DND-41 (cell line): ENCODE data around the gene ZSCAN23.

Experiments used
- ATAC-seq: fragments of 200-7000 bp; cut with Tn5 transposase; 3 replicates; pipeline ENCODE4 v1.9.1; 2021; ENCODE audit warnings: low read depth; ENCODE audit not compliant: insufficient read depth
- DNase-seq: peaks from one replicate; pipeline ENCODE4 v3.0.0-alpha.2; 2020
- H2AFZ ChIP-seq: 2 replicates; pipeline ENCODE4 v1.6.0; 2012; ENCODE audit warnings: low read depth, low read length
- H3K27ac ChIP-seq: 2 replicates; pipeline ENCODE4 v1.5.1; 2012; ENCODE audit warnings: low read length, inconsistent platforms
- H3K27me3 ChIP-seq: fragments of 200-600 bp; sonication (generic); 2 replicates; pipeline ENCODE4 v1.6.0; 2012; ENCODE audit warnings: low read length, mild to moderate bottlenecking, inconsistent platforms; ENCODE audit not compliant: insufficient read depth, poor library complexity
- H3K36me3 ChIP-seq: 2 replicates; pipeline ENCODE4 v1.5.1; 2012; ENCODE audit warnings: low read length, inconsistent platforms; ENCODE audit not compliant: insufficient read depth
- H3K4me1 ChIP-seq: 2 replicates; pipeline ENCODE4 v1.5.1; 2012; ENCODE audit warnings: mild to moderate bottlenecking, low read length; ENCODE audit not compliant: insufficient read depth
- H3K4me2 ChIP-seq: 2 replicates; pipeline ENCODE4 v1.6.0; 2012; ENCODE audit warnings: mild to moderate bottlenecking, moderate library complexity, low read length, inconsistent platforms; ENCODE audit not compliant: insufficient read depth
- H3K4me3 ChIP-seq, 2 experiments: fragments of 200-600 bp in 1 of 2; shearing (Covaris generic) in 1 of 2; 2 replicates each; pipeline ENCODE4 v1.5.1; 2012 to 2016; ENCODE audit warnings: inconsistent platforms in 2 of 2, low read length in 2 of 2, mild to moderate bottlenecking in 2 of 2, low read depth in 1 of 2, moderate library complexity in 1 of 2
- H3K79me2 ChIP-seq: 2 replicates; pipeline ENCODE4 v1.6.0; 2012; ENCODE audit warnings: low read length, inconsistent platforms; ENCODE audit not compliant: insufficient read depth
- H3K9ac ChIP-seq: 2 replicates; pipeline ENCODE4 v1.6.0; 2012; ENCODE audit warnings: low read depth, mild to moderate bottlenecking, inconsistent platforms, low read length, moderate library complexity
- H3K9me3 ChIP-seq: 2 replicates; pipeline ENCODE4 v1.5.1; 2012; ENCODE audit warnings: low read length, moderate library complexity, mild to moderate bottlenecking, inconsistent platforms; ENCODE audit not compliant: insufficient read depth, severe bottlenecking
- H4K20me1 ChIP-seq: 2 replicates; pipeline ENCODE4 v1.6.0; 2012; ENCODE audit warnings: low read length; ENCODE audit not compliant: insufficient read depth
- EZH2 ChIP-seq: IDR thresholded peaks from 3 replicates; pipeline ENCODE4 v1.6.1; 2012; ENCODE audit warnings: borderline replicate concordance, low read depth, mild to moderate bottlenecking, moderate library complexity, low read length, inconsistent platforms; ENCODE audit not compliant: severe bottlenecking
- TF ChIP-seq, protein P1 (sequence below): IDR thresholded peaks from 2 replicates; pipeline ENCODE4 v1.5.1; 2012; ENCODE audit warnings: borderline replicate concordance, low read length, moderate library complexity, mild to moderate bottlenecking; ENCODE audit not compliant: poor library complexity, severe bottlenecking; ENCODE audit errors: extremely low read depth

The ZSCAN23 gene

DNA sequence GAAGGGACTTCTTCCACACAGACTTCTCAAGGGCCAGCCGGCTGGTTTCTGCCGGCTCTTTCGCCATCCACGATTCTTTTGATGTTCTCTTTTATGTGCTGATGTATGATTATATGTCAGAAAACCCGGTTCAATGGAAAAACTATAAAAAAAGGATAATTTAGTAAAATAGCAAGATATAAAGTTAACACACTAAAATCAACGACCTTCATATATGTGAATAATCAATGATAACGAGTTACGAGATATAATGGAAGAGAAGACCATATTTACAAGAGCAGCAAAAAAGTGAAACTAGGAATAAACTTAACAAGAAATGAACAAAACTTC, 43.2 kb downstream of the ZSCAN23 start:
- TF ChIP-seq, protein P1, sequence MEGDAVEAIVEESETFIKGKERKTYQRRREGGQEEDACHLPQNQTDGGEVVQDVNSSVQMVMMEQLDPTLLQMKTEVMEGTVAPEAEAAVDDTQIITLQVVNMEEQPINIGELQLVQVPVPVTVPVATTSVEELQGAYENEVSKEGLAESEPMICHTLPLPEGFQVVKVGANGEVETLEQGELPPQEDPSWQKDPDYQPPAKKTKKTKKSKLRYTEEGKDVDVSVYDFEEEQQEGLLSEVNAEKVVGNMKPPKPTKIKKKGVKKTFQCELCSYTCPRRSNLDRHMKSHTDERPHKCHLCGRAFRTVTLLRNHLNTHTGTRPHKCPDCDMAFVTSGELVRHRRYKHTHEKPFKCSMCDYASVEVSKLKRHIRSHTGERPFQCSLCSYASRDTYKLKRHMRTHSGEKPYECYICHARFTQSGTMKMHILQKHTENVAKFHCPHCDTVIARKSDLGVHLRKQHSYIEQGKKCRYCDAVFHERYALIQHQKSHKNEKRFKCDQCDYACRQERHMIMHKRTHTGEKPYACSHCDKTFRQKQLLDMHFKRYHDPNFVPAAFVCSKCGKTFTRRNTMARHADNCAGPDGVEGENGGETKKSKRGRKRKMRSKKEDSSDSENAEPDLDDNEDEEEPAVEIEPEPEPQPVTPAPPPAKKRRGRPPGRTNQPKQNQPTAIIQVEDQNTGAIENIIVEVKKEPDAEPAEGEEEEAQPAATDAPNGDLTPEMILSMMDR, result no peak
- no peak for TF ChIP-seq EZH2
- ATAC-seq (no peak), DNase-seq (no peak)
- no peaks in the 10 kb centered on the region for H3K27me3 ChIP-seq
- no peaks in the 10 kb centered on the region for H3K9me3 ChIP-seq
- peak overlapping the region; percentile 98 for H3K9ac ChIP-seq
- peaks cover 16% of the 10 kb centered on the region for H4K20me1 ChIP-seq
- H3K36me3 ChIP-seq, result peaks cover 36% of the 10 kb centered on the region
- H3K4me3 ChIP-seq, result peak overlapping the region; percentile 96 to 98
- H2AFZ ChIP-seq, result peak overlapping the region; percentile 100
- peak overlapping the region; percentile 97 for H3K27ac ChIP-seq
- peak overlapping the region; percentile 73 for H3K4me2 ChIP-seq
- peaks cover 44% of the 10 kb centered on the region for H3K4me1 ChIP-seq
- peaks cover 47% of the 10 kb centered on the region for H3K79me2 ChIP-seq

DNA sequence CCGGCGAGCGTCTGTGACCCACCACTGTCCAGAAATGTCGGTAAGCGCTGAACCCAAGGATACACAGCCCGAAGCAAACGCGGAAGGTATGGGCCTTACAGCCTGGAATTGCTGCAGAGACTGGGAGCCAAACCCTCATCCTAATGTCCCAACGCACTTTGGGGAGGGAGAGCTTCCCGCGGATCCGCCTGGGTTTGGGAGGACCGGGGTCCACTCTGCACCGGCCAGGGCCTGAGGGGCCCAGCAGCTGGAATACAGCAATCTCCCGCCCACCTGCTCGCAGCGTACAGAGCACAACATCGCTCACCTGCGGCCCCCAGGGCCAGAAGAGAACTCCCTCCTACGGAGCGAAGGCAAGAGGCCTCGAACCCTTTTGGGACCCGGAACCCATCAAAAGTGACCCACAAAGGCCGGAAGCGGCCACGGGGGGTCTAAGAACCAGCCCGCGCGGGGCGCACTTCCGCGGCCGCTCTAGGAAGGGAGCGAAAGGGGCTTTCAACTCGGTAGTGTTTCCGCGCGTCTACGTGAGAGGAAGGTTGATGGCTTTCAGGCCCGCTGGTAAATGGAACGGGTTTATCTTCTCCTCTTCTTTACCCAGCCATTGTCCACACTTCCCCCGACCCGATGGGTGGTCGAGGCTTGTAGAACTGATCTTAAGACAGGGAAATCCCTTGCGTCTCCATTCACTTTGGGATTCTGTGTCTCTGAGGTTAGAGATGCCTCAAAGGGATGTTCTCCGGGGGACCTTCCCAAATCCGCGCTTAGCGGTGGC, 43.8 kb downstream of the ZSCAN23 start, which contains the start of gene ZSCAN12:
ZSCAN12 (minus strand) TSS at position 398 of the 772 bp plus-strand sequence. CDS start 1,342 bp downstream, outside the sequence.
- H3K4me2 ChIP-seq, result peak within 1 kb of the TSS; percentile 74
- TF ChIP-seq EZH2, result no peak
- TF ChIP-seq, protein P1, result peak; percentile 80
- peaks cover 48% of the 10 kb centered on the region for H3K4me1 ChIP-seq
- peaks cover 17% of the 10 kb centered on the region for H4K20me1 ChIP-seq
- DNase-seq, result peak; percentile 90
- peaks cover 41% of the 10 kb centered on the region for H3K36me3 ChIP-seq
- peaks cover 51% of the 10 kb centered on the region for H3K79me2 ChIP-seq
- H3K9me3 ChIP-seq, result no peaks in the 10 kb centered on the region
- peak within 1 kb of the TSS; percentile 100 for H2AFZ ChIP-seq
- H3K9ac ChIP-seq, result peak within 1 kb of the TSS; percentile 98
- H3K27me3 ChIP-seq, result no peaks in the 10 kb centered on the region
- peak within 1 kb of the TSS; percentile 97 for H3K27ac ChIP-seq
- peak within 1 kb of the TSS; percentile 96 to 98 for H3K4me3 ChIP-seq
- peak; percentile 93 for ATAC-seq

DNA sequence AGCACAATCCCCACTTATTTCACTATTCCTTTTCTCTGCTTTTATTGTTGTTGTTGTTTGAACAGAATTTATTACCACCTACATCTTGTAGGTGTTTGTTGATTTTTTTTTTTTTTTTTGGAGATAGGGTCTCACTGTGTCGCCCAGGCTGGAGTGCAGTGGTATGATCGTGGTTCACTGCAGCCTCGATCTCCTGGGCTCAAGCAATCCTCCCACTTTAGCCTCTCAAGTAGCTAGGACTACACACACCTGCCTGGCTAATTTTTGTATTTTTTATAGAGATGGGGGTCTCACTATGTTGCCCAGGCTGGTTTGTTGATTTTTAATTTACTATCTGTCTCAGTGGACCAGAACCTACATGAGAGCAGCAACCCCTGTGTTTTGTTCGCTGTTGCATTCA, 47.4 kb downstream of the ZSCAN23 start:
- no peaks in the 10 kb centered on the region for H3K27me3 ChIP-seq
- H2AFZ ChIP-seq, result no peak overlapping the region
- TF ChIP-seq EZH2, result no peak
- TF ChIP-seq, protein P1, result no peak
- peak overlapping the region; percentile 74 for H3K4me2 ChIP-seq
- H3K4me3 ChIP-seq, result peak overlapping the region in 1 of 2 experiments; percentile 26; a peak in 1 of 4 replicates
- no peak for DNase-seq
- peaks cover 82% of the 10 kb centered on the region for H3K79me2 ChIP-seq
- peaks cover 26% of the 10 kb centered on the region for H4K20me1 ChIP-seq
- H3K36me3 ChIP-seq, result peaks cover 76% of the 10 kb centered on the region
- no peak for ATAC-seq
- H3K9me3 ChIP-seq, result no peaks in the 10 kb centered on the region
- H3K4me1 ChIP-seq, result peaks cover 53% of the 10 kb centered on the region
- no peak overlapping the region for H3K9ac ChIP-seq
- no peak overlapping the region for H3K27ac ChIP-seq
